ENCODE results near the gene DPF3. TPM values are rescaled to one million over a fixed set of nuclear protein-coding genes. Genes with fewer than 3 reads are reported as not detected.

The DPF3 gene
- total and polyA plus RNA-seq, 2 donors (not counting 1 experiment from before 2014, with no cell fraction given): 3.4 to 10.2 TPM

- no peaks in the 10 kb centered on the region for H4K20me1 ChIP-seq (ENCODE audit: control insufficient read depth, insufficient read depth, low read length, poor library complexity, severe bottlenecking)
- H3K27me3 Mint-ChIP-seq: no peaks in the 10 kb centered on the region
- H3K79me2 ChIP-seq (ENCODE audit: control insufficient read depth, insufficient read depth, low read length): no peaks in the 10 kb centered on the region
- no peak overlapping the region for H3K9ac ChIP-seq (ENCODE audit: low read length)
- no peak for DNase-seq
- no peak for TF ChIP-seq EZH2 (IDR thresholded peaks at IDR 0.05; ENCODE audit: borderline replicate concordance, insufficient read depth, low read depth, low read length, poor library complexity, severe bottlenecking)
- H3K4me3 ChIP-seq (ENCODE audit: control extremely low read depth in 1 of 5, extremely low read depth in 1 of 5, insufficient read depth in 1 of 5, low read depth in 2 of 5, low read length in 4 of 5): no peak overlapping the region
- ATAC-seq (ENCODE audit: low read depth): no peak
- H3K36me3 ChIP-seq (replicated peaks in 1 of 2; ENCODE audit: control extremely low read depth in 1 of 2, control insufficient read depth in 1 of 2, extremely low read depth in 1 of 2, insufficient read depth in 2 of 2, low read length in 1 of 2): no peaks in the 10 kb centered on the region
- no peak overlapping the region for H3K4me3 Mint-ChIP-seq
- H3K27ac ChIP-seq (ENCODE audit: low read length in 2 of 2): no peak overlapping the region
- no peaks in the 10 kb centered on the region for H3K9me3 Mint-ChIP-seq (ENCODE audit: insufficient read depth)
- peaks cover 0 to 4% (median 1%) of the 10 kb centered on the region in 4 experiments for H3K27me3 ChIP-seq (replicated peaks in 1 of 4; ENCODE audit: control extremely low read depth in 1 of 4, control insufficient read depth in 3 of 4, insufficient read depth in 4 of 4, low read length in 3 of 4)
- H3K4me2 ChIP-seq (replicated peaks; ENCODE audit: low read depth, low read length, poor library complexity, severe bottlenecking): no peak overlapping the region
- 45% methylated on average over 12 of the region's 13 CpGs for WGBS (ENCODE audit: insufficient coverage)
- H3K4me1 Mint-ChIP-seq: peaks cover 4% of the 10 kb centered on the region
- no peak overlapping the region for H2AFZ ChIP-seq (ENCODE audit: insufficient read depth, low read depth, low read length, poor library complexity, severe bottlenecking)
- ChIA-PET CTCF (no interaction called here), POLR2A (no interaction called here)
- H3K27ac Mint-ChIP-seq: no peak overlapping the region
- intact Hi-C loops (cut with micrococcal nuclease): no loop called here
- H3K9me3 ChIP-seq (ENCODE audit: control extremely low read depth in 1 of 3, control insufficient read depth in 2 of 3, insufficient read depth in 1 of 3, low read length in 2 of 3): peaks cover 0 to 5% (median 0%) of the 10 kb centered on the region in 3 donors
- peaks cover 3 to 17% of the 10 kb centered on the region in 2 donors for H3K4me1 ChIP-seq (ENCODE audit: control insufficient read depth in 2 of 2, insufficient read depth in 2 of 2, low read length in 2 of 2)
These were observed 280.5 kb downstream of the DPF3 start for GRCh38 chr14:72613231-72613974.

- Histone ChIP-seq H4K20me1 (ENCODE audit: control insufficient read depth, insufficient read depth, low read length, poor library complexity, severe bottlenecking) (no peaks in the 10 kb centered on the region), H3K79me2 (ENCODE audit: control insufficient read depth, insufficient read depth, low read length) (no peaks in the 10 kb centered on the region), H3K9me3 (ENCODE audit: control extremely low read depth in 1 of 3, control insufficient read depth in 2 of 3, insufficient read depth in 1 of 3, low read length in 2 of 3) (peaks cover 0 to 5% (median 0%) of the 10 kb centered on the region in 3 donors), H3K4me1 (ENCODE audit: control insufficient read depth in 2 of 2, insufficient read depth in 2 of 2, low read length in 2 of 2) (peaks cover 3 to 17% of the 10 kb centered on the region in 2 donors), H3K4me3 (ENCODE audit: control extremely low read depth in 1 of 5, extremely low read depth in 1 of 5, insufficient read depth in 1 of 5, low read depth in 2 of 5, low read length in 4 of 5) (no peak overlapping the region), H3K4me2 (replicated peaks; ENCODE audit: low read depth, low read length, poor library complexity, severe bottlenecking) (no peak overlapping the region), H3K27me3 (replicated peaks in 1 of 4; ENCODE audit: control extremely low read depth in 1 of 4, control insufficient read depth in 3 of 4, insufficient read depth in 4 of 4, low read length in 3 of 4) (peaks cover 0 to 4% (median 1%) of the 10 kb centered on the region in 4 experiments), H3K9ac (ENCODE audit: low read length) (no peak overlapping the region), H2AFZ (ENCODE audit: insufficient read depth, low read depth, low read length, poor library complexity, severe bottlenecking) (no peak overlapping the region), H3K27ac (ENCODE audit: low read length in 2 of 2) (no peak overlapping the region), H3K36me3 (replicated peaks in 1 of 2; ENCODE audit: control extremely low read depth in 1 of 2, control insufficient read depth in 1 of 2, extremely low read depth in 1 of 2, insufficient read depth in 2 of 2, low read length in 1 of 2) (no peaks in the 10 kb centered on the region)
- CTCF ChIA-PET: no interaction called here
- POLR2A ChIA-PET: no interaction called here
- ATAC-seq (ENCODE audit: low read depth) (no peak), DNase-seq (no peak)
- intact Hi-C loops (cut with micrococcal nuclease): no loop called here
- Mint-ChIP-seq H3K27me3 (no peaks in the 10 kb centered on the region), H3K27ac (no peak overlapping the region), H3K9me3 (ENCODE audit: insufficient read depth) (no peaks in the 10 kb centered on the region), H3K4me3 (no peak overlapping the region), H3K4me1 (peaks cover 4% of the 10 kb centered on the region)
- WGBS (ENCODE audit: insufficient coverage): 98% methylated on average over 4 of the region's 4 CpGs
- TF ChIP-seq EZH2 (IDR thresholded peaks at IDR 0.05; ENCODE audit: borderline replicate concordance, insufficient read depth, low read depth, low read length, poor library complexity, severe bottlenecking): no peak
- TF ChIP-seq CTCF (IDR thresholded peaks at IDR 0.05): no peak
These were observed 281.9 kb downstream of the DPF3 start for GRCh38 chr14:72612041-72612440.

All from B cell (primary cell).